HG03342 (cell line): ENCODE results near the gene DOCK6.
A peak's percentile ranks its signal among the peaks of the same experiment; 100 is the strongest.
"Not testable (repeated sequence)": the region's sequence is repeated elsewhere in the genome, so short reads cannot be mapped to it uniquely, and the experiment has no call there.

ENCODE experiments used
- ATAC-seq: cut with Tn5 transposase; IDR thresholded peaks from one replicate; pipeline ENCODE4 v1.9.1; 2021; ENCODE audit warnings: mild to moderate bottlenecking, moderate library complexity; ENCODE audit not compliant: unreplicated experiment

The DOCK6 gene

DNA sequence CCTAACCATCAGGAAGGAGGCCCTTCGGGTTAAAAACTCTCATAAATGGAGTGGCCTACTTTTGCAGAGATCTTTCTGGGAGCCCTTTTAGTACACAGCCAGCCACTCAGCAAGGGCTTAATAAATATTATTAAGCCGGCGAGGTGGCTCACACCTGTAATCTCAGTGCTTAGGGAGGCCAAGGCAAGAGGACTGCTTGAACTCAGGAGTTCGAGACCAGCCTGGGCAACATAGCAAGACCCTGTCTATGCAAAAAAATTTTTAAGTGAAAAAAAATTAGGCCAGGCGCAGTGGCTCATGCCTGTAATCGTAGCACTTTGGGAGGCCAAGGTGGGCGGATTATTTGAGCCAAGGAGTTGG is 64.2 kb downstream of the DOCK6 start:
- no peak for ATAC-seq

DNA sequence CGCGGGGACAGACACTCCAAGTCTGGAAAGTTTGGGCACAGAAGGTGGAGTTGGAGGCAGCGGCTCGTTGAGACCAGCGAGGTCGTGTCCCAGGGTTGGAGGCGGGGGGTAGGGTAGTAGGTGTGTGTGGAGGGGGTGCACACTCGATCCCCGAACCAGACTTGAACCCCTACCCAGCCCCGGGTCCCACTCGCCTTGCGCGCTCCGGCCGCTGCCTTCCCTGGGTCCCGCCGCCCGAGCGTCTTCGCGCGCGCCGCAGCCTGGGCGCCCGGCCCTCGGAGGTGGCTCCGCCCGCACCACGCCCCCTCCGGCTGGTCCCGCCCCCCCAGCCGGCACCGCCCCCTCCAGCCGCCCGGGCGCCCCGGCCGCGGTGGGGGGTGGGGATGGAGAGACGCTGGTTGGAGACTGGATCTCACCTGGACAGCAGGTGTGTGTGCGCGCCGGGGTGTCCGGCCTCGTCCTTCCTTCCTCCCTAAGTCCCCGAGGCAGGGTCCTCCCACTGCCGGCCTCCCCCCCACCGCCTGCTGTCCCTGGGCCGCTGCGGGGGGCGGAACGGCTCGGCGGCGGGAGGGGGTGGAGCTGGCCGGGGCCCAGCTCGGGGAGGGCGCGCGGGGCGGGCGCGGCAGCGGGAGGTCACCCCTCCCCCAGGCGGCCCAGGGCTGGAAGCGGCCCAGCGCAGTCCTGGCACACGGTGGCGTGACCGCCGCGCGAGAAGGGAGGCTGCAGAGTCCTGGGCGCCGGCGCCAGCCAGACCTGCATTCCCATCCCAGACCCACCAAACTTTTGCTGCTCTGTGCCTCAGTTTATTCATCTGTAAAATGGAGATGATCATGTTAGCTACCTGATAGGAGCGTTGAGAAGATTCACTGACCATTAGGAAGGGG is 64.8 kb downstream of the DOCK6 start, which contains the start of gene KANK2:
Gene KANK2 (minus strand): TSS at position 255 of the 884 bp plus-strand sequence. CDS start 3,034 bp downstream, outside the sequence.
- peak; percentile 71 for ATAC-seq

DNA sequence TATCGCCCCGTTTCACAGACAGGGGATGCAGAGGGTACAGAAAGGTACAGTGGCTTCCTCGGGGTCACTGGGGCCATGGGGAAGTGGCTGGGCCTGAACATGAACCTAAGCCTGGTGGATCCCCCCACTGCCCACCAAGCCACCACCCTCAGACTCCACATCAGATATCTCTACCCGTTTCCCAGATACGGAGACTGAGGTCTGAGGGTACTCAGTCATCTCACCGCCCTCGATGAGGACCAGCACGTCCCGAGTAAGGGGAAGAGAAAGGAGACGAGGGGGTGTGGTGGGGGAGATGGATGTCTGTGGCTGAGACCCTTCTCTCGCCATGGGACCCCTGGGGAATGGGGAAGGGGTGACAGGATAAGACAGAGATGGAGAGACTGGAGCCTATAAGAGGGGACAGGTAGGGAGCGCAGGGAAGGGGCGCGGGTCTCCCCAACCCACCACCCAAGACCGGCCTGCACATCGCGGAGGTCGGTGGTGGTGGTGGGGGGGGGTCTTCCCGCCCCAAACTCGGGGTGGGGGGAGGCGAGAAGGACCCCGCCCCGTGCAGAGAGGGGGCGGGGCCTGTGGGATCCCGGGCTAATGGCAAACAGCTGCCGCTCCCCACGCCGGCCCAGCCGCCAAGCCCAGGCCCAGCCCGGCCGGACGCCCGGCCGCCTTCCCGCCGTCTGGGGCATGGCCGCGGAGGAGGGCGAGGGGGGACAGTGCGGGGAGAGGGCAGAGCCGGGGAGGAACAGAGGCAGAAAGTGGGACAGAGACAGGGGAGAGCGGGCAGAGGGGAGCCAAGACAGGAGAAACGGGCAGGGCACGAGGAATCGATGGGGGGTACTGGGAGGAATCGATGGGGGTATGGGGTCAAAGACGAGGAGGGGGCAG is 65.7 kb downstream of the DOCK6 start:
- ATAC-seq: no peak

DNA sequence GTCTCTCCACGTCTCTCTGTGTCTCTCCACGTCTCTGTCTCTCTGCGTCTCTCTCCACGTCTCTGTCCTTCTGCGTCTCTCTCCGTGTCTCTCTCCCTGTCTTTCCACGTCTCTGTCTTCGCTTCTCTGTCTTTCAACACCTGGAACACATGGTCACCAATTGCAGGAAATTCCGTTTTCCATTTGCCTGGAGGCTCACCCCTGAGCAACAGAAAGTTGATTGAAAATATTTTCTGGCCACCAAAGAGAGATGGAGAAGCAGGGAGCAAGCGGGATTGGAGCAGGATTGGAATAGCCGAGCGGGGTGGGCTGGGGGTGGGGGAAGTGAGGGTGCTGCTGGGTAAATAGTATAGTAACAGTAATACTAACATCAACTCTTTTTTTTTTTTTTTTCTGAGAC is 66.6 kb downstream of the DOCK6 start:
- no peak for ATAC-seq

DNA sequence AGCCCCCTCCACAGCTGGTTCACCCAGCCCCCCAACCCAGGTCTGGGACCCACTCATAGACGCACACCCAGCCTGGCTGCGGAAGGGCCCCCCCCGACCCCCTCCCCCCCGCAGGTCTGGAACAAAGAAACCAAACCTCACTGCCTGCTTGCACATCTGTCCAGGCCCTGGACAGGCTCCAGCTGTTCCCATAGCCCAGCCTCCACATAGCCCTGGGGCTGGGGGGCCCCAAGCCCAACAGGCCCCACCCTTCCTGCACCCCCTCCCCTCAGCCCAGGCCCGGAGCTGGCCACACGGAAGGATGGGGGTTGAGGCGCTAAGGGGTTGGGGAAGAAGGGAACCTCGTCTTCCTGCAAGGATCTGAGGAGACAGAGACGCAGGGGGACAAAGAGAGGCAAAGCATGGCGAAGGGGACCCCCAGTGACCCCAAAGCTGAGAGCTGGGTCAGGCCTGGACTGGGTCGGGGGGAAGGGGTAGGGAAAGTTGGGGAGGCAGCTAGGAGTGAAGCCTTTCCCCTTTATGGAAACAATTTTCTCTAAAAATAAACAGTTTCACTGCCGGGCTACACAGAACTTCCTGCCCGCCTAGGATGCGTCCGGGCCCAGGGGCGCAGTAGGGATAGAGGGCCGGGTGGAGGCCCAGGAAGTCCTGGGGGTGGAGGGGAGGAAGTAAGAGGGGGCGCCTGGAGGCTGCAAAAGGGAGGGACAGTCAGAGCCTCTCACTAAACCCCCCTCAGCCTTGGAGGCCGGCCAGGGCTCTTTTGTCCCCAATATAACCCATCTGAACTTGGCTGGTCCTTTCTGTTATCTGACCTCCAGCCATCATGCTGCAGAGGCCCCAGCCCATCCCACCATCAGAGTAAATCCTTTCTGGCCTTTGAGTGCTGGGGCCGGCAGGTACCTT is 67.4 kb downstream of the DOCK6 start:
- no peak for ATAC-seq

DNA sequence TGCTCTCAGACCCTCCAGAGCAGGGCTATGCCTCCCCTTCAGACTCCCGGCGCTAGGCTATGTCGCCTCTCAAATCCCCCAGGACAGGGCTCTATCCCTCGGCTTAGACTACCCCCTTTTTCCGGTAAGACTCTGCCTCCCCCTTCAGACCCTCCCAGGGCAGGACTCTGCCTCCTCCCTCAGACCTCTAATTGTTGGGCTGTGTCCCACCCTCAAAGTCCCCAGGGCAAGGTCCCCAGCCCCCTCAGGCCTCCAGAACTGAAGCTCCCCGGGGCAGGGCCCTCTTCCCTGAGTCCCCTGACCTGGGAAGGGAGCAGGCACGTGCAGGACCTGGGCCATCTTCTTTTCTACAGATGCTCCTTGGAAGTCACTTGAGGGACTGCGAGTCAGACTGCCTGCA is 68.2 kb downstream of the DOCK6 start:
- ATAC-seq: no peak

DNA sequence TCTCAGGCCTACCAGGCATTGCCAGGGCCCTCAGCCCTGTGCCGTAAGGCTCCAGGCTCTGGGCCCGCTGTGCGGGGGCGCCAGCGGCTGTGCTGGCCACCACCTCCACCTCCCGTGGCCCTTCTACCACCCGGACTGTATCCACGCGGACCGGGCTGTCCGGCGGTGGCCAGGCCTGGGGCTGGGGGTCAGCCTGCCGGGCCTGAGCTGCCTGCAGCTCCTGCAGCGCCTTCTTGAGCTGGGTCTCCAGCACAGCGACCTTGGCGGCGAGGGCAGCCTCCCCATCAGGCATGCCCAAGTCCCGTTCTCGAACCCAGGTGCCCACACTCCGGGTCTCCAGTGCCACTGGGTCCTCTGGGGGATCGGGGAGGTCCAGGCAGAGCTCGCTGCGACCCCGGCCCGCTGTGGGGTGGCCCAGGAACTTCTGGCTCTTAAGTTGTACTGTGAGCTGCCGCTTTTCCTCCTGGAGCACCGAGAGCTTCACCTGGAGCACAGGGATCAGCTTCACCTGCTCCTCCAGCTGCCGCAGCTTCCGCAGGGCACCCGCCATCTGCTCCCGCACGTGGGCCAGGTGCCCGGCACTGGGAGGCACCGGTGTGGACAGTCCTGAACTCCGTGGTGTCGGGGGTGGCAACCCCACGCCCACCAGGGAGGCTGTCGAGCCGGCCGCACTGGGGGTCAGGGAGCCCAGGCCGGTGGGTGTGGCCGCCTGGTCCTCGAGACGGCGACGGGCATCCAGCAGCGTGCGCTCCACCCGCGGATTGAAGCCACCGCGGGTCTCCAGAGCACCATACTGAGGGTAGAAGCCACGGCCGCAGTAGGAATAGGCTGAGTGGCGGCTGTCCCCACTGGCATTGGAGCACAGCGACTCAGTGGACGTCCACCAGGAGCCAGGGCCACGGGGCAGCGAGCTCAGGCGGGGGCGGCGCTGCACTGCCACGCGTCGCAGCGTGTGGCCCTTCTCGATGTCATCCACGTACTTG is 69.1 kb downstream of the DOCK6 start:
- ATAC-seq: no peak

DNA sequence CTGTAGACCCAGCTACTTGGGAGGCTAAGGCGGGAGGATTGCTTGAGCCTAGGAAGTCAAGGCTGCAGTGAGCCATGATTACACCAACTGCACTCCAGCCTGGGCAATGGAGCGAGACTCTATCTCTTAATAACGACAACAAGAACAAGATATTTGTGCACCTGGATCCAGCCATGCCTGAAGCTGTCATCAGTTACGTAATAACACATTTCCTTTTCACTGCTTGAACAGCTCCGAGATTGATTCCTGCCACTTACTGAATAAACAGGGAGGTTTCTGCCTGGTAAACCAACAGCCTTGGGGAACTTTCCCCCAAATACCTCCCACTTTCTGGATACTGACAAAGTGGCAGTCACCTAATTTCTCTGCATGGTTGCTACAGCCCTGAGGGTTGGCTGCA is 70.4 kb downstream of the DOCK6 start:
- ATAC-seq: no peak

DNA sequence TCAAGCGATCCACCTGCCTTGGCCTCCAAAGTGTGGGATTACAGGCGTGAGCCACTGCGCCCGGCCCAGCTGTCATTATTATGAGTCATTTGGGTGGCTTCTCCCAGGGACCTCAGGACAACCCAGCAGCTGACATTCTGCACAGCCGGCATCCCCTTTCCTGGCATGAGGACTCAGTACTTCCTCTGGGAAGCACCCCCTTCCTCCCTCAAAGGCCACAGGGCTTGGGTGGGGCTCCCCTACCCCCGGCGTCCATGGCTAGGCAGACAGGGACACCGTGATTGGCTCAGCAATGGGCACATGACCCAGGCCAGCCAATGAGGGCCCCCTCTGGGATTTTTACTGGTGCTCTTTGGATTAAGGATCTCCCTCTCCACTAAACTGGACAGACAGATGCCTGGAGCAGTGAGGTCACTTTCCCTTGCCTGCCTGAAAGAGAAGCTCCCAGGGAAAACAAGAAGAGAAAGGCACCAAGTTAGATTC is 71.0 kb downstream of the DOCK6 start:
- no peak for ATAC-seq

DNA sequence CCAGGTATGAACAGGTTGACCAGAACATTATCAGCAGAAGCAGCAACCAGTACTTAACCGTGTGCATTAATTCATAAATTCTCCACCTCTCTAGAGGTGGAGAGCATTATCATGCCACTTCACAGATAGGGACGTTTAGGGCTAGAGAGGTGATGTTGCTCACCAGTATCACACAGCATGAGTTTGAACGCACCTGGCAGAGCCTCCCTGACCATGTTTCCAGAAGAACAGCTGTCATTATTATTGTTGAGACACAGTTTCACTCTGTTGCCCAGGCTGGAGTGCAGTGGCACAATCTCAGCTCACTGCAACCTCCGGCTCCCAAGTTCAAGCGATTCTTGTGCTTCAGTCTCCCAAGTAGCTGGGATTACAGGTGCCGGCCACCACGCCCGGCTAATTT is 71.8 kb downstream of the DOCK6 start:
- no peak for ATAC-seq

DNA sequence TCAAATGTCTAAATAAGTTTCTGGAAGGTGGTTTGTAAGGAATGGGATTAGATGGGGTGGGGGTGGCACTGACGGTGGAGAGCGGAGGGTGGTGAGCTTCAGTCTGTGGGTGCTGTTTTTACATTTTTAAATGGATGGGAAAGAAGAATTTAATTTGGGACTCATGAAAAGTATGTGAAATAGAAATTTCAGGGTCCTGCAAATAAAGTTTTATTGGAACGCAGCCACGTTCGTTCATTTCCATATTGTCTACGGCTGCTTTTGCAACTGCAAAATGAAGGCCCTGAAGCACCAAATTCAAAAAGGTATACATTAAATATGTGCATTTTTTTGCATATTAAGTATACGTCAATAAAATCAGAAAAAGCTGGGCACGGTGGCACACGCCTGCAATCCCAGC is 74.9 kb downstream of the DOCK6 start:
- no peak for ATAC-seq

DNA sequence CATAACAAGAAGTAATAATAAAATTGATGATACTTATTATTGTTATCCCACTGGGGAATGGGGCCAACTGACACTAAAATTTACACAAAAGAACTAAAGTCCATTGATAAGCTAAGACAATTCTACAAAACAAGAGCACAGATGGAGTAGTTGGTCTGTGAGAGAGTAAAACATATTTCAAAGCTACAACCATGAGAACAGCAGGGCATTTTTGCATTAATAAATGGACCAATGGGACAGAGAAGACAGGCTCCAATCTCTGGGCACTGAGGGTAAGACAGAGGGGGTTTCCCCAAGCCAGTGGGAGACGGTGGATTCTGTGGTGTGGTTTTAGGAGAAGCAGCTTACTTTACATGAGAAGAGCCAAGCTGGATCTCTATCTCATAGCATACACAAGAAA is 79.3 kb downstream of the DOCK6 start:
- no peak for ATAC-seq

DNA sequence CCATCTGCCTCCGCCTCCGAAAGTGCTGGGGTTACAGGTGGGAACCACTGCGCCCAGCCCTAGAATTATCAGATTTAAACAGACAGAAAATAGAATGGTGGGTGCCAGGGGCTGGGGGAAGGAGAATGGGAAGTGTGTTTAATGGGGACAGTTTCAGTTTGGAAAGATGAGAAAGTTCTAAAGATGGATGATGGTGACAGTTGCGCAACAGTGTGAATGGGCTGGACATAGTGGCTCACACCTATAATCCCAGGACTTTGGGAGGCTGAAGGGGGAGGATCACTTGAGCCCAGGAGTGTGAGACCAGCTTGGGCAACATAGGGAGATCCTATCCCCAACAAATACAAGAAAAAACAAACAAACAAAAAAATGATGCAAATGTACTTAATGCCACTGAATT is 80.8 kb downstream of the DOCK6 start:
- ATAC-seq: no peak

DNA sequence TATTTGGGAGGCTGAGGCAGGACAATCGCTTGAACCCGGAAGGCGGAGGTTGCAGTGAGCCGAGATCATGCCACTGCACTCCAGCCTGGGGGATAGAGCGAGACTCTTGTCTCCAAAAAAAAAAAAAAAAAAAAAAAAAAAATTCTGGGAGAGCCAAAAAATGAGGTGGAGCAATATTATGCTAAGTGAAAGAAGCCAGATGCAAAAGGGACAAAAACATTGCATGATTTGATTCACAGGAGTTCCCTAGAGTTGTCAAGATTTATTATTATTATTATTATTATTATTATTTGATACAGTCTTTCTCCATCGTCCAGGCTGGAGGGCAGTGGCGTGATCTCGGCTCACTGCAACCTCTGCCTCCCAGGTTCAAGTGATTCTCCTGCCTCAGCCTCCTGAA is 81.3 kb downstream of the DOCK6 start:
- ATAC-seq: not testable (repeated sequence)

DNA sequence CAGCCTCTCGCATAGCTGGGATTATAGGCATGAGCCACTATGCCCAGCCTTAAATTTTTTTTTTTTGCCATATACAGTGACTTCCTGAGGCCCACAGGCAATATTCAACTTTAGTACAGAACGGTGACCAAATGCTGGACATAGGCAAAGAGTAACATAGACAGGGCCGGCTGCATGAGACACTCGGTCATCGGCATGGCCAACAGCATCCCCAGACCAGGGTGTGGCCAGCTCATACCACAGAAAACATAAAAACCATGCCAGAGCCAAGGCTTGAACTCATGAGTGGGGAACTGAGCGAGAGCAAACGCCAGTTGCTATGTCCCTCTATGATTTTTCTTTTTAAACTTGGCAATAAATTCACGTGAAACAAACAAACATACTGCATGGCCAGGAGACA is 82.0 kb downstream of the DOCK6 start:
- ATAC-seq: no peak

DNA sequence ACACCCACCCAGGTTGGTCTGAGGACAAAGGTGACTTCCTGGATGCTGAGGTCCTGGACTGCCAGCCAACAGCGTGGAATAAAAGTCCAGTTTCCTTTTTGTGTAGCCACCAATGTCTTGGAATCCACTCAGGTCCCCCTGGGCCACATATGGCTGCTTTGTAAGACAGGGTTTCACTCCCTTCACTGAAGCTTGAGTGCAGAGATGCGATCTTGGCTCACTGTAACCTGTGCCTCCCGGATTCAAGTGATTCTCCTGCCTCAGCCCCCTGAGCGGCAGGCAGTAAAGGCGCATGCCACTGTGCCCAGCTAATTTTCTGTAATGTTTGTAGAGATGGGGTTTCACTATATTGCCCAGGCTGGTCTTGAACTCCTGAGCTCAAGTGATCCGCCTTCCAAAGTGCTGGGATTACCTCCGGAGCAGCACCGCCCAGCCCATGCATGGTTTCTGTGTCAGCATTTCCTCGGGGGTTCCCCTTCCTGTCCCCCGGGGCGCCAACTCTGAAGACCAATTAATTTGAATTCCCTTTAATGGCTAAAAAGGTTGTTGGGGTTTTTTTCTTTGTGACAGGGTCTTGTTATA is 82.5 kb downstream of the DOCK6 start:
- no peak for ATAC-seq

DNA sequence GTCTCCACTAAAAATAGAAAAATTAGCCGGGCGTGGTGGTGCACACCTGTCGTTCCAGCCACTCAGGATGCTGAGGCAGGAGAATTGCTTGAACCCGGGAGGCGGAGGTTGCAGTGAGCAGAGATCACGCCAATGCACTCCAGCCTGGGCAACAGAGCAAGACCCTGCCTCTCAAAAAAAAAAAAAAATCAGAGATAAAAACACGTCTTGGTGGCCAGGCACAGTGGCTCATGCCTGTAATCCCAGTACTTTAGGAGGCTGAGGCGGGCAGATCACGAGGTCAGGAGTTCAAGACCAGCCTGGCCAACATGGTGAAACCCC is 83.2 kb downstream of the DOCK6 start:
- ATAC-seq: not testable (repeated sequence)

DNA sequence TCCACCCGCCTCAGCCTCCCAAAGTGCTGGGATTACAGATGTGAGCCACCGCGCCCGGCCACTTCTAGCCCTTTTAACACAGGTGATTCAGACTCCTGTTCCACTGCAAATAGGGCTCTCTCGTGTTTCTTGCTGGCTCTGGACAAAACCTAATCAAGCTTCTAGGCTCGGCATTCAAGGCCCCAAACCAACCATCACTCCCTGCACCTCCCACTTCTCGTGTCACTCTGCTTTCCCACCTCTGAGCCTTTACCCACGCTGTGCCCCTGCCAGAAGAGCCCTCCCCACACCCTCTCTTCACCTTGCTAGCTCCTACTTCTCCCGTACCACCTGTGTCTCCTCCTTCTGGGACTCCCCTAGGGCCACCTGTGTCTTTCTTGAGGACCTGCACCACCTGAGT is 84.7 kb downstream of the DOCK6 start:
- ATAC-seq: no peak

DNA sequence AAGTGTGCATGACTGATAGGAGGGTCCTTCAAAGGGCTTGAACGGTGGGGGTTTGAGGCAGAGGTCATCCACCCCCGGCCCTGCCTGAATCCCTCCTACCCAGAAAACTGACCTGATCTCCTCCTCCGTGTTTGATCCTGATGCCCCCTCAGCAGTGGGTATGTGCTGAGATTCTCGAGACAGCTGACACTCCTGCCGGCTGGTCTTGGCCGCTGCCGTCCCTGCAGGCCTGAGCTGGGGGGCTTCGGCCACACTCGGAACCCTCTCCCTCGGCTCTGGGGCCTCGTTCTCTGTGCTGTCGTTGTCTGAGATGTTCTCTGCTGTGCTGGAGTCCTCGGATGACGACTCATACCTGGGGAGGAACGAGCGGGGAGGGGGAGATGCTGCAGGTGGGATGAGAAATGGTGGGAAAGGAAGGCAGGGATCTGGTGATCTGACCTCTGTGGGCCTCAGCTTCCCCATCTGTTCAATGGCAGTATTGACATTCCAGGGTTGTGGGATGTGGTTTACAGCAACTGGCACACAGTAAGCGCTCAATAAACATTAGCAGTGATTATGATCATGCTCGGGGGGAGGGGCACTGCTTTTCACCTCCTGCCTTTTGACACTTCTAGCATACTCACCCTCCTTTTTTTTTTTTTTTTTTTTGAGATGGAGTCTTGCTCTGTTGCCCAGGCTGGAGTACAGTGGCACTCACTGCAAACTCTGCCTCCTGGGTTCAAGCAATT is 85.7 kb downstream of the DOCK6 start:
- ATAC-seq: no peak
